HG03457 (cell line): Measurements from ENCODE around the gene TNIP1.

Source experiments
- ATAC-seq: cut with Tn5 transposase; IDR thresholded peaks from one replicate; pipeline ENCODE4 v1.9.1; 2021; ENCODE audit warnings: moderate number of reproducible peaks; ENCODE audit not compliant: unreplicated experiment

The TNIP1 gene

DNA sequence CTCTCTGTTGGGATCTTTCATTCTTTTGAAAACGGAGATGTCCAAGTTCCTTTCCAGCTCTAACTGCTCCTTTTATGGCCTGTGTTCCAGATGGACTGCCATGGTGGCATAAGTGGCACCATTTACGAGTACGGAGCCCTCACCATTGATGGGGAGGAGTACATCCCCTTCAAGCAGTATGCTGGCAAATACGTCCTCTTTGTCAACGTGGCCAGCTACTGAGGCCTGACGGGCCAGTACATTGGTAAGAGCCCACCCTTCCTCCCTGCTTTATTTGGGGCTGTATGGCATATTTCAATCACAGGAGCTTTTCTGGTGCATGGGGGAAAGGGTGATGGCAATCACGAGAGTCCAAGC is 55.6 kb downstream of the TNIP1 start:
- ATAC-seq = no peak

DNA sequence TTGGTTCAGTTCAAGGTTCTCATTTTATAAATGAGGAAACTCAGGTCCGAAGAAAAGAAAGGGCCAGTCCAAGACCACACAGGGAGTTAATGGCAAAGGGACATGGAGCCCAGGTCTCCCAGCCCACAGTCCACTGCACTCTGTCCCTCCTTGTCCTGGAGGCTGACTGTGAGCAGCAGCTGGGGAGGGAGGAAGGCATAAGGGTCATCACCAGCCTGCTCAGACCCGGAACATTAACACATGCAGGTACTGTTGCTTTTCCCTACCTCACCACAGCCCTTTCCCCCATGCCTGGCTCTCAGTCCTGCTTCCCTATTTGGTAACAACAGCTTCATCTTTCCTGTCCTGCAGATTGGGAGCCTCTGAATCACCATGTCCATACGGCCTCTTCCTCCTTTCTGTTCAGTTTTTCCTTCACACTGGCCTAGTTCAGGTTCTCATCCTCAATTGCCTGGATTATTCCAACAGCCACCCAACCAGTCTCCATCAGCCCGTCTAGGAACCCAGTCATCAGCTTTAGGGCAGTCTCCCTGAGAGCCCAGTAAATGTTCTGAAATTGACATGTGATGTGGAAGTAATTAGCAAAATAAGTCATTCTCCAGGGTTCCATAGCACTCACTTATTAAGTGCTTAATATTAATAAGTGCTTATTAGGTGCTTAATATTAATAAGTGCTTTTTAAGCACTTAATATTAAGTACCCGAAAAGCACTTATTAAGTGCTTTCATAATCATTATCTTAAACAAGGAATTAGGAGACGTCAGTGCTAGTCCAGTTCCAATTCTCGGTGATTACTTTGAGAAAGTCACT is 56.2 kb downstream of the TNIP1 start:
- no peak for ATAC-seq

DNA sequence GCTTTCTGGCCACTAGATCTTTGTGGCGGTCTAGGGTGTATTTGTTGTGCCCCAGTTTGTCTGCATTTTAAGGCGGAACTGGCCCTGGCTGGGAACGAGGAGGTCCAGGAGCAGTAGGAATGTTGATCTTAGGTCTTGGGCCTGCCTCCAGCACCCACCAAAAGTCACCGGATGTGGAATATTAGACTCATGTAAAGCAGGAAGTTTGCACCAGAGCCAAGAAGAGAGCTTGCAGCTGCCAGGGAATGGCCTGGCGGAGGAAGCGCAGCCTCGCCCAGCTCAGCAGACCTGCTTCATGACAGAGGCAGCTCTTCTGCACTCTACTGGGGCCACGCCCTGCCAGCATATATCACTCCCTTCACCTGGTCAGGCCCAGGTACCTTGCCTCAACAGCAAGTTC is 57.2 kb downstream of the TNIP1 start:
- ATAC-seq = no peak

DNA sequence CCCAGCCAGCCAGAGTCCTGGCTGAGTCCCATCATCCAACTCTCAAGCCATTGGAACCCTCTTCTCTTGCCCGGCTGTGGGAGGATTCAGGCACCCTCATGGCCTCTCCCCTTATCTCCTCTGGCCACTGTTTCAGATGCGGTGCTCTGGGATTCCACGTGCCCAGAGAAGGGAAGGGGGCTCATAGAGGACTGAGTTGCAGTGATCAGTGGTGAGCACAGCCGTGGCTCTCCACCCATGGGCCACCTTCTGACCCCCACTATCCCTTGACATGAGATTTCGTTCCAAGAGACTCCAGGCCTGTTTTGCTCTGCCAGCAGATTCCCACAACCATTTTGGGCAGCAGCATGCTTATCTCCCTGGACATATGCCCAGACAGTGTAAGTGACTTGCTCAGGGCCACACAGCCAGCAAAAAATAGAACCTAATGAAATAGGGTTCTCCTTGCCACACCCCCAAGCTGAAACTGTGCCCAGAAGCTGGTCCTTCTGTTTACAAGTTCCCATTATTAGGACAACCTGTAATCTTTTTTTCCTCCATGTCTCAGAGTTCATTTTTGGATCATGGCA is 57.7 kb downstream of the TNIP1 start:
- ATAC-seq = no peak

DNA sequence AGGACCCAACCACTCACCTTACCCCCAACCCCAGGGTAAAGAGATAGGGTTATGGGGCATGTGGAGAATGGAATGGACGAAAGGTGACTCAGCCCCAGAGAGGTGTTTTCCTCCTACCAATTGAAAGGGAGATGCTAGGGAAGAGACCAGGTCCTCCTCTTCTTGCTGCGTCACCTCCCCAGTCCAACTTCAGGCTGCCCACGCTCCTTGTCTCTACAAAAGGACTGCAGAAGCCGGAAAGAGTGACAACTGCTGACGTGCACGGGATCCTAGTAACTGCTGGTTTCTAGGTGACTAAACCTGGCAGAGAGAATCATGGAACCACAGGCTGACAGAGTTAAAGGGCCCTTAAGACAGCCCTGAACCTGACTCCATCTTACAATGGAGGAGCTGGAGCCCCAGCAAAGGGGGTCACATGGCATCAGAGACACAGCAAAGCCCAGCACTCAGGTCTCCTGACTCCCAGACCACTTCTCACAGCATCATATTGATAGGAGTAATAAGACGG is 58.3 kb downstream of the TNIP1 start:
- ATAC-seq = no peak

DNA sequence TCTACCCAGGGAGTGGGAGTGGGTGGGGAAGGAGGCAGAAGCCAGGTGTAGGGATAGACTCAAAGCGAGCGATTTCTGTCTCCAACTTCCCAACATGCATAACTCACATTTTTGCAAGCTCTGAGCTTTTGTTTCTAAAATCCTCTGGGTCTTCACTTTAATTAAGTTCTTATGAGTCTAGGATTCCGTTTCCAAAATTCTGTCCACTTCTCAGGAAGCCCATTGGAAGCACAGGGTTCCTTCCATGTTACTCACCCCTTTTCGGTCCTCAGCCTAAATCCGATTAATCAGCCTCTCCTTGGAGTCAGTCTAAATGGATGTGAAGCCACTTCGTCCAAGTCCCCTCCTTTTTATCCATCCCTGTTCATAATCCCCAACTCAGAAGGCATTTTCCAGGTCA is 59.1 kb downstream of the TNIP1 start:
- ATAC-seq = no peak

DNA sequence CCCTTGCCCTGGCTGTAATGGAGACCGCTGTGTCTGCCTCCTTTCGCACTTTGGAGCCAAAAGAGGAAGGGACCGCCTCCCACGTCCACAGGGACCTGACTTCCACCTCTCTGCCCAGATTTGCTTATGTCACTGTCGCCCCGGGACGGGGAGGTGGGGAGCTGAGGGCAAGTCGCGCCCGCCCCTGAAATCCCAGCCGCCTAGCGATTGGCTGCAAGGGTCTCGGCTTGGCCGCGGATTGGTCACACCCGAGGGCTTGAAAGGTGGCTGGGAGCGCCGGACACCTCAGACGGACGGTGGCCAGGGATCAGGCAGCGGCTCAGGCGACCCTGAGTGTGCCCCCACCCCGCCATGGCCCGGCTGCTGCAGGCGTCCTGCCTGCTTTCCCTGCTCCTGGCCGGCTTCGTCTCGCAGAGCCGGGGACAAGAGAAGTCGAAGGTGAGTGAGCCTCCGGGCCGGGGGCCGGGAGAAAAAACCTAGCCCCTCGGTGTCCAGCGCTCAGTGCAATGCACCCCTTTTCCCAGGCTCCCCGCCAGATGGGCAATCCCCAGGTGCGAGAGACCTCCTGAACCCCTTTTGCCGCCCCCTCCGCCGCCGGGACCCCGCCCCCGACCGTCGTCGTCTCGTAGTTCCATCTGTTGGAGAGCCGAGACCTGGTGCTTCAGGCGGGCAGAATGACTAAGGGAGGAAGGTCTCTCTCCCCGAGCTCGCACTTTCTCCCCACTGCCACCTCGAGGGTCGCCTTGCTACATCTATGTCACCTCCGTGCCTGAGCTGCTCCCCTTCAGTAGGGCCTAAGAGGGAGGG is 60.3 kb downstream of the TNIP1 start, which contains the start of gene GPX3:
TSS of gene GPX3 (plus strand) at position 288 of the 807 bp plus-strand sequence. CDS start at position 352, 64 bp downstream.
- peak; percentile 64 for ATAC-seq

DNA sequence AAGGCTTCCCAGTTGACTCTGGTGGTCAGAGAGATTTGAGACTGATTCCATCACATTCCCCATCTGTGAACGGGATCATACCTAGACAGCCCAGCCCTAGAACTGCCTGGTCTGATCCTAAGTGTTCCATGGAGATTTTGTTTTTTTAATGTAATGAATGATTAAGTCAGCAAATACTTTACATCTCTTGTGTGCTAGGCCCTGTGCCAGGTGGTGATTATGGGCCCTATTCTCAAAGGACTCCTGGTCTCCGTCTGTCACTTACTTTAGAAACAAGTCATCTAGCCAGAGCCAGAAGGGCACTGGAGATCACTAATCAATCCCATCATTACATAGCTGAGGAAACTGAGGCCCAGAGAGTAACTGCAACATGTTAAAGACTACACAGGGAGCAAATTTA is 61.5 kb downstream of the TNIP1 start:
- ATAC-seq = no peak

DNA sequence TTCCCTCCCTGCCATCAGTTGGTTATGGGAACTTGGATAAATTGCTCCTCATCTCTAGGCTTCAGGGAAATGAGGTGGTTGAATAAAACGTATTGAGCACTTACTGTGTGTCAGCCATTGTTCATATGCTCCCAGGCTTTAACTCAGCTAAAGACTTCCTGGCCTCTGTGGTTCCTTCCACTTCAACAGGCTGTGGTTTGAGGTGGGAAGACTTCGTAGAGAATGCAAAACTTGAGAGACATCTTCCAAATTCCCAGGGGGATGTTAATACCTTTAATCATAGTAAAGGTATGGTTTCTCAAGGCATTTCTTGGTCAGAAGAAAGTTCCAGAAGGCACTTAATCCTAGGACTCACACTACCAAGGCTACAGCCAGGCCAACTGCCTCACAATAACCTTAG is 62.0 kb downstream of the TNIP1 start:
- ATAC-seq = no peak

DNA sequence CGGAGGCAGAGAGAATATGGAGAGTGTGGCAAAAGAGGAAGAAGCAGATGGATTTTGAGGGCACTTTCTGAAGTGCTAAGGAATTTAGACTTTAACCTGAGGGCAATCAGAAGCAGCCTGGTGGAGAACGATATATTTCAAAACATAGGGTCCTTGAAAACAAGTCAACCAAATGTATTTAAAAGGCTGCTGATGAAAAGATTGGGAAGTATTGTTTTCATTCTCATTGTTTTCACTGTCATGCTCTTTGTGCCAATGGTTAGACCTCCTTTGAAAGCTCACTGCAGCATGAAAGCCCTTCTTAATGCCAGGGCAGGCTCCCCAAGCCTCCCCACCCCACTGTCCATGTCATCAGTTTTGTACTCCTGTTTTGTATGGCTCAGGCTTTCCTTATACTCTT is 62.9 kb downstream of the TNIP1 start:
- no peak for ATAC-seq

DNA sequence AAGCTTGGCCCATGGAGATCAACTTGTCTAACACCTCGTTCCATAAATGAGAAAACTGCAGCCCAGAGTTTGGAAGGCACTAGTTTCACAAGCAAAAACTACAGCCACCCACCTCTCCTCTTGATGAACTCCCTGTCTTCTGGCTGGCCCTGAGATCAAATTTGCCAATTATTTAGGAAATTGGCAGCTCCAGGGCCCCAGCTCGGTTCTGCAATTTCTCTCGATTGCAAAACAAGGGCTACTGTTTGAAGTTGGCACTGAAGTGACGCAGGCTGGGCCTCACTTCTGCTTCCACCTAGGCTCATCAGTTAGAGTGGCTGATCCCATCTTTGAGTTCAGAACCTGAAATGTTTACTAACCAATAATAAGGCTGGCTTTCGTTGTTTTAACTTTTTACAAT is 64.1 kb downstream of the TNIP1 start:
- ATAC-seq = no peak

DNA sequence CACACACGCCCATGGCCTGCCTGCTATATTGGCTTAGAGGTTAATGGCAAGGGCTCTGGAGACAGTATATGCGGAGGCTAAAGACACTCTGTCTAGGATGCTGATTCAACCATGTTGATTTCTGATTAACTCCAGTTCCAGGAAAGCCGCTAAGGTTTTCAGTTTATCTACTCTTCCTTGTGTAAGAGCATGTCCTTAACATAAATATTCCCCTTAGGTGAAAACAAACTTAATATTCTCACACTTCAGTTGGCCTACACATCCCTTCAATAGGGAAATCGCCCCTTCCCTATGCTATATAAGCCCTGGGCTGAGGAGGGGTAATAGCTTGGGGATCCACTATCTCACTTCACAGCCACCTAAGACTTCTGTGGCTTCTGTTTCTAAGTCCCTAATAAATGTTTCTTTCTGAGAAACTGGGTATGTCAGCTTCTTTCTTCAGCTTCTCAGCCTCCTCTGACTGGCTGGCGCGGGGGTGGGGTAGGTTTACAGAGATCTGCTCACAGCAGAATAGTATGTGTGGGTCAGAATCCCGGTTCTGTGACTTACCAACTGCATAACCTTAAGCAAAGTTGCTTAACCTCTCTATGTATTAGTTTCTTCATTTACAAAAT is 64.8 kb downstream of the TNIP1 start:
- ATAC-seq = no peak

DNA sequence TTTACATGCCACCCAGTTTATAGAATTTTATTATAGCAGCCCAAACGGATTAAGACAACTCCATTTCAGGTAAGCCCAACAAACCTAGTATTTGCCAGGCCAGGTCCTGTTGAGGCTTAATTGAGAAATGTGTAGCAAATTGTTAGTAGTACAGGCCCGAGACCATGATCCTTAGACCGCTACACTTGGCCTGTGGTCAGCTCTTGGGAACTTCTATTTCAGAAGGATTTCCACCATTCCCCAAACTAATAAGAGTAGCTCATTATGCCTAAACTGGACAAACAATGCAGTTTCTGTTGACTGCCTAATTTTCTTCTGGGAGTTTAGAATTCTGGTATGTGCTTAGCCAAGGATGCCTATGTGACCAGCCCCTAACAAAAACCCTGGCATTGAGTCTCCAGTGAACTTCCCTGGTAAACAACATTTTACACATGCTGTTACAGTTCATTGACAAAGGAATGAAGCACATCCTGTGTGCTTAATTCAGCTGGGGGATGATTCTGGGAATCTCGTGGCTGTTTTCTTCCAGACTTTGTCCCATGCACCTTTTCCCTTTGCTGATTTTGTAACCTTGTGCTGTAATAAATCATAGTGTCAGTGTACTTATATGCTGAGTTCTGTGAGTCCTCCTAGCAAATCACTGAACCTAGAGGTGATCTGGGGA is 66.0 kb downstream of the TNIP1 start:
- ATAC-seq = no peak

DNA sequence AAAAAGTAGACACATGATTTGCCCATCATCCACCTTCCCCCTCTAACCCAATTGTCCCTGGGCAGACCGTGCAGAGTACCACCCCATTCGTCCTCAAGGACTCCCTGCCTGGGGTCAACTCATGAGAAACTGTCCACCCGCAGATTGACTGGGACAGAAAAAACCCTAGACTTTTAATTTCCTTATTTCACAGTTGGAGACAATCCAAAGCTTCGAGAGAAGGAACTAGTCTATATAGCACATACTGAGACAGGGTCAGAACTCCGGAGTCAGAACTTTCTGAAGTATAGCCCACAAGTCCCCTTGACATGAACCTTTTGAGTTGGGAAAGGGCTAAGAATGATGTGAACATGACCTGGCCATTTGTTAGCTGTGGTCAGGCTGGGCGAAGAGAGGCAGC is 68.0 kb downstream of the TNIP1 start:
- no peak for ATAC-seq

DNA sequence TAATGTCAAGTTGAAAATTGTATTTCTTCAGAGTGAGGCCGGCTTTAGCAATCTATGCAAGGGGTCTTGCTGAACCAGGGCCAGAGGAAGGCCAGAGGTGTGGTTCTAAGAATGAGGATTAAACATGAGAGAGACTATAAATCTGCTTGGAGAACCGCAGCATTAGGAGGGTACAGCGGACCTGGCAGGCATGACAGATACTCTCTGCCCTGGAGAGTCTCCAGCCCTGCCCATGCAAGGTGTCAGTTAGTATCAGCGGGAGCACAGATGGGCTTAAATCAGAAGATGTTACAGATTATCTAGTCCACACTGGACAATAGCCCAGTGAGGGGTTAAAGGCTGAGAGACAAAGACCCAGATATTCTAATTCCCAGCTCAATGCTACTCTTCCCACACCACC is 71.9 kb downstream of the TNIP1 start:
- no peak for ATAC-seq

DNA sequence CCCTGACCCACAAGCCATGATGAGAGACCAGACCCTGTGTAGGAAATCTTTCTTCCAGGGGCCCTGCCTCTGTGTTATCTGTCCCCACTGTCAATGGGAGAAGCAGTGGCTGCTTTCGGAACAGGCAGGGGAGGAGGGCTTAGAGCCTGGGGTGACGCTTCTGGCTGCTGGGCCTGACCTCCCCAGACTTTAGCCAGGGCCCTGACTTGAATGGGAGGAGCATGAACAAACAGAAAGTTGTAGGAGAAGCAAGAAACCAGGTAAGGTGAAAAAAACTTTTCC is 72.7 kb downstream of the TNIP1 start:
- no peak for ATAC-seq

DNA sequence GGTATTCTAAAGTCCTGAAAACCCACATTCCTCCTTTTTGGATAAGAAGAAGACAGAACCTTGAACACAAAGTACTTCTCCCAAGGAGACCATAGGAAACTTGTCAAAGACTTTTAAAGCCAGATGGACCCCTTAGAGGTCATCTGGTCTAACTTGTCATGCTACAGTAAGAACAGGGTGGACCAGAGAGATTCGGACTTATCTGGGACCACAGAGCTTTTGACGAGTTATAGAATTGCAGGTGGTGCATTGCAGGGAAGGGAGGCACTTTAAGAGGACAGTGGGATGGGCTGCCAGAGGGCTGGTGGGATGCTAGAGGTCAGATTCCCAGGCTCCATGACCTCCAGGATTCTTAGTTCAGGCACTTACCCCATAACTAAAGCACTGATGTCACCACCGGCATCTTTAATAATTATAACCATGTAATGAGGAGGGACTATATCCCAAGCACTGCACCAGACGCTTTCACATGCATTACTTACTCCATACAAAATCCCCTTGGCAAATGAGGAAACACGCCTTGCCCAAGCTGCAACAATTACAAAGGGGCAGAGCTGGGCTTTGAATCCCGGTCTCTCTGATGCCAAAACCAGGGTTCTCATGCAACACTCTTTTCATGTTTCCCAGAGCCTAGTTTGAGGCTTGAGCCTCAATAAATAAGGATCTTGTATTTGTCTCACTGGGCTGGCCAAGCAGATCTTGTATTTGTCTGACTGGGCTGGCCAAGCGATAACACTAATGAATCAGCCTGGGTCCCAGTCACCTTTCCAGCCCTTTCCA is 73.2 kb downstream of the TNIP1 start:
- no peak for ATAC-seq

DNA sequence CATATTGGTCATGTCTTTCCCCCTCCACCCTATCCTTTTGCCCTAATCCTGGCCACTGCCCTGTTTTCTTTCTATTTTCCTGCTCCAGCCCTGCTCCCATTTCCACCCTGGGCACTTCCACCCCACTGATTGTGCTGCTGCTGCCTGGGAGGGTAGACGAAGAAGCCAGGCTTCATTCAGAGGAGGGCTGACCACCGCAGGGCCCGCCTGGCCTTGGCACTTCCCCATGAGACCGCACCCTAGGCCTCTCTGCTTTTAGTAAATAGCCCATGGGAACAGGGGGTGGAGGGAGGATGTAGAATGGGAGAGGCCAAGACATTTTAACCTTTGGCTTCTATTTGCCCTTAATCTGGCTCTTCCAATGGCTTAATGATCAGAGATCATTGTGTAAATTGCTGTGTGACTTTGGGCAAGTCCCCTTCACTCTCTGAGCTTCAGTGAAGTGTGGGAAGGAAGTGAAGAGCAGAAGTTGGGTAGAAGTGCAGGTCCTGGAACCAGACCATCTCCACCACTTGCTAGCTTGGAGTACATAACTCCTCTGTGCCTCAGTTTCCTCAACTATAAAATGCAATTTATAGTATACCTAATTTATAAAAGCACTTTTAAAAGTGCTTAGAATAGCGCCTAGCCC is 74.0 kb downstream of the TNIP1 start:
- ATAC-seq = no peak

DNA sequence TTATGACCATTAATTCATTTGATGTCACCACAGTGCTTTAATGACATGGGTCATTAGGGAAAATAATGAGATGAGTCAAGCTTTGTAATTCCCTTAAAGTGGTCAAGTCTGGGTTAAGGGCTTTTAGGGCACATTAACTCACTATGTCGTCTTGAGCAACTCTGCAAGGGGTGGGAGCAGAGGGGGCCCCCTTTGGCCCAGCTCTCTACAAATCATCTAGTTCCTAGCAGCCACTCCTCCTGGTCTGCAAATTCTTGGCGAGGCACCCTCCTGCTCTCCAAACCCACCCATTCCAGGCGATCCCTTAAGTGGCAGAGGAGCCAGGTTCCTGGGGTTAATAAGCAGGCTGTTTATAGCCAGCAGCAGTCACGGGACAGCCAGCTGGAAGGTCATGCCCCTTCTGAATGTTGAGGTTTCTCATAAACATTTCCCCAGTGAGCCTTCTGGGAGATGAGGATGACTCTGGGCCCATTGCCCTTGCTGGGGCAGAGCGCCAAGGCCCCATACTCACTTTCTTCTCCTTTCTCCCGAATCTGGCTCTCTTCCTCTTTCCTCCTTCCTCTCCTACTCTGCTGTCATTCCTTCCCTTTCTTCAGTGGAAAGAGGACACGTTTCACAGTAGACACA is 74.8 kb downstream of the TNIP1 start:
- ATAC-seq = no peak
